HL-60/S4 treated with retinoic acid at 250 ng/mL for 4 days and 3 days (cell line): ENCODE measurements around the gene RASGRF2.

Source experiments
- in situ Hi-C: fragments of 300-500 bp; cut with MboI; formaldehyde crosslinking; loops from 2 replicates; pipeline ENCODE4 v1.7.0; 2022; ENCODE audit warnings: low sequenced_read_pairs

Gene RASGRF2

DNA sequence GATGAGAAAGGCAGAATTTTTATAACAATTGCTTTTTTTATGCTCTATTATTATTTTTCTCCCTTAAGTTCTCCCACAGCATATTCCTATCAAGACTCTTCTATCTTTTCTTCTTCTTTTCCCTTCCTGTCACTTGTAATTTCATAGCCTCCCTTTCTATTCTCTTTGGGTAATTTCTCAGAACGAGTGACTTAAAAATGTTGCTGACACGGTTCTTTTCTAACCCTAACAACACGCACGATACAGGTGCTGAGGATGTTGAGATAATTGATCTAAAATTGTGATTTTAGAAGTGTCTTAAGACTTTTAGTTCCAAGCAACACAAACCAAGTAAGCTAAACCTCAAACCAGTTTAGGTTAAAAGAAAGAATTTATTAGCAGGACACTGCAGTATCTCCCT lies 105.9 kb downstream of the RASGRF2 start:
- in situ Hi-C loops = no loop called here

- in situ Hi-C loops = no loop called here
Observed at GRCh38 chr5:81067406-81067805, 107.2 kb downstream of the RASGRF2 start.

DNA sequence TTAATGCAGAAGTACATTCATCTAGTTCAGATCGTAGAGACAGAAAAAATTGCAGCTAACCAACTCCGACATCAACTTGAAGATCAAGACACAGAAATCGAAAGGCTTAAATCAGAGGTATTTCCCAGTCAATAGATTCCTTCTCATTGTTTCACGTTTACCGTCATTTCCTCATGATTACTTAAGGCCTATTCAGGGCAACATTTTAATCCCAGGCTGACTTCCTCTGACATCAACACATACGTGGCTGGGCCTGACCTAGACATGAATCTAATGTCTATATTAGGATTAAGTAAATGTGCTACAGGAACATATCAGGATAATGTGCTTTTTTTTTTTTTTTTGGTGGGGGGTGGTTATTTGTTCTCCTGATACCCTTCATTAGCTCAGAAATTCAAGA lies 107.9 kb downstream of the RASGRF2 start:
- in situ Hi-C loops = no loop called here

DNA sequence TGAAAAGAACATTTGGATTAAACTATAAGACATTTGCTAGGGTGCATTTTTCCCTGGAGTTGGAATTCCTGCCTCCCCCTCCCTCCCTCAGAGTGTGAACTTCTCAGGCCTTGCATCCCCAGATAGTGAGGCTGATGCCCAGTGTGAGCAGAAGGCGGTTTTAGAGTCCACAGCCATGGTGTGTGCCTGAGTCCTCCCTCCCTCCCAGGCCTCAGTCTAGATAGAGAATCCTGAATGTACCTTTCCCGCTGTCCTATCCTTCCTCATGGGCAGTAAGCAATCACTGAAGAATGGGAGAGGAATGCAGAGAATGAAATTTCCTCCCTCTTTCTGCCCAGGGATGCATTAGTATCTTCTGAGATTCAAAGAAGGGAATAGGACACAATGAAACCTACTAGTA lies 108.5 kb downstream of the RASGRF2 start:
- in situ Hi-C loops = no loop called here

DNA sequence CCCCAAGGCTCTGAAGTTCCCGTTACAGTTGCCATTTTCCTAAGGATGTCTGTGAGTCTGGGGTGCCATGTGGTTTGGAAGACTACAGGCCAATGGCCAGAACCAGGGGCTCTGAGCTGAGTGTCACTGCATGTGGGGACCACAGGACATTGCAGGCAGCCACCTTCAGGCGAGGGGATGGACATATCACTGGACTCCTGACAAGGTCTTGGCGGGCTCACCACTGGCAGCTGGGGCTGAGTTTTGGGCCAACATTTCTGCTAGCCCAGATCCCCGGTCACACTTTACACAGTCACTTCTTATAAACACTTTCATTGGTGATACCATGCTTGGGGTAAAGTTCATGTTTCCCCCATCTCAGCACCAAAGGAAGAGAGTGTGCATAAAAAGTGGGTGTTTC lies 109.8 kb downstream of the RASGRF2 start:
- in situ Hi-C loops = no loop called here

DNA sequence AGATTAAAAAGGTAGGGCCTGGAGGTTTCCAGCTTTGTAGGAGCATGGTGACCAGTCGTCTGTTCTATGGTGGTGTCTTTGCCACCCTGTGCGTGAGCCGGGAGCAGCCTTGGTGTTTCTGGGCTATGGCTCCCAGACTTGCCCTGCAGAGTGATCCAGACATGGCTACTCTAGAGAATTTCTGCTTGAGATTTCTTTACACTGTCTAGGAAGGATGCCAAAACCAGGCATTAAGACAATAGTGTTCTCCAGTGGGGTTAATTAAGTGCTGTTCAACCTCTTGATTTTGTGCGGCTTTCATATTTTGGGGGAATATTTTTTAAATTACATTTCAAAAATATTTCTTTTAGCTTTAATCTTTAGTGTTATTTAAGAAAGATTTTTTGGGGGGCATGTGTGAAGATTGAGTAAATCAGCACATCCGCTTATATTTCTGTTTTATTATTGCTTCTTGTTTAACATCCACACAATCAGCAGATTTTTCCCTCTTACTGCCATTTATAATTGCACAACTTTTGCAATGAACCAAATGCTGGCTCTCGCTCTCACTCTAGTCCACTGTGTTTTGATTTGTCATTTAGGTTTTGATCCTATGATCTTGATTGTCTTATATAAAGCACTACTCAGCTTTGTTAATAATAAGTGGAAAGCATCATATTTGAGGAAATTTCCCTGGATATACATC lies 110.5 kb downstream of the RASGRF2 start:
- in situ Hi-C loops = no loop called here

DNA sequence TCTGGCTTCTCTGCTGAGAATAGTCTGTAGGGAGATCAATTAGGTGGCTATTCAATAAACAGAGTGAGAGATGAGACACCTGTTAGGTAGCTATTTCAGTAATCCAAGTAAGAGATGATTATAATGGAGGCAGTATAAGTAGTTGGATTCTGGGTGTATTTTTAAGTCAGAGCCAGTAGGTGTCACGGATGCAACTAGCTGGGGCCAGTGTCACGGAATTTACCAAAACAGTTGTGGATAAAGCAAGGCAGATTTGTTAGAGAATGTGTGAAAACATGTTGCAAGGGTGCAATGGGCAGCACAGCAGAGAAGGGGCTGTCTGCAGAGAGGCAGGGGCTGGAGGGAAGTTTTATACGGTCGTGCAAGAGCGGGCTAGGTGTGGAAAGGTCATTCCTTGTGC lies 114.9 kb downstream of the RASGRF2 start:
- in situ Hi-C loops = no loop called here

DNA sequence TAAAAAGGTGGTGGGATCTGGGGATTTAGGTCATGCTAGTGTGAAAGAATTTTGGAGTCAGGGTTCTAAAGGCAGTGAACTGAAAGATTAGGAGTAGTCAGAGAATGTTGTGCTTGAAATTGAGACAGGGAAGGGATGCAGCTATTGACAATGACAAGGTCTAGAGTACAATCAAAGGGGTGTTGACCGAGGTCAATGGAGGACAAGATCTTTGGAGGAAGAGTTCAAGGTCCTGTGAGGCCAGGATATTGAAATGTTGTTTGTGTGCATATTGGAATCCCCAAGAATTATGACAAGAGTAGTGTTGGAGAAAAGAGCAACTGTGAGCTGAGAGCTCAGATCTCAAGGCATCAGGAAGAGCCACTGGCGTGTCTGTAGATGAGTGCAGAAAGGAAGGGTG lies 116.9 kb downstream of the RASGRF2 start:
- in situ Hi-C loops = no loop called here

DNA sequence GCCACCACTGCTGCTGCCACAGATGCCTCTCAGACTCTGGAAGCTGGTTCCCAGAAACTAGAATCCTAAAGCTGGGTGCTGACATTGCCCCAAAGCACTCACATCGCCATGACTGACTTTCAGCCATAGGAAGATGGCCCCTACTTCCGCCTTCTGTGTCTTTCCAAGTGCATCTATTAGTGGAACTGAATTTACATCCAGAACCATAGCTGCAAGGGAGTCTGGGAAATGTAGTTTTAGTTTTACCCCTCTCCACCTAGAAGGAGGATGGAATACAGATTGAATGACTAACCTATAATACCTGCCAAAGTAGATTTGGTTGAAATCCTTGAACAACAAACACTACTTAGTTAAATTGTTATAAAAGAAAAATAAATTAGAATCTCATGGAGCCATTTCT lies 118.8 kb downstream of the RASGRF2 start:
- in situ Hi-C loops = no loop called here

DNA sequence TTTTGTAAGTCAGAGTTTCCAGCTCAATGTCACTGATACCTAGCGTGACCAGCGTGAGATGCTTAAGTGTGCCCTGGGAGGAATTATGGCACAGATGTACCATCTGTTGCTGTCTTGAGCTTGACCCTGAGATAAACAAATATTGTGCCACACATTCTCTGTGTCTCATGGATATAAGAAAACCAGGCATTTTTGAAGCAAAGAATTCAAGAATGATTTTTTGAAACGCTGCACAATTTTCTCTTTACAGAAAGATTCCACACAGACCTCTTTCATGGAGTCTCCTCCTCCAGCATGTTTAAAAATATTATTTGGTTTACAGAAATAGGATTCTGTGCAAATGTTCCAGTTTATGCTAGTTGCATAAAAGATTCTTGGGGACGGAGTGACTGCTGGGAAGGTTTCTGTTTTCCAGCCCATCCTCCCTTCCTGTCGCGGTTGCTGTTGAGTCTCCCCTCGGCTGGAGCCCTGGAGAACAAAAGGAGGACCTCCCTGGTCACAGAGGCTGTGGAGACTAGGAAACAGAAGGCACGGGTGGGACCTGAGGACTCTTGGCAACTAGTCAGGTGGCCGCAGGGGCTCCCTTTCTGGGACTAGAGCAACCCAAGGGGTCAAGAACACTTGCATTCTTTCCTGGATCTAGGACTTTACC lies 120.8 kb downstream of the RASGRF2 start:
- in situ Hi-C loops = no loop called here

GRCh38 chr5:81081461-81081835 lies 121.3 kb downstream of the RASGRF2 start:
- in situ Hi-C loops = no loop called here

DNA sequence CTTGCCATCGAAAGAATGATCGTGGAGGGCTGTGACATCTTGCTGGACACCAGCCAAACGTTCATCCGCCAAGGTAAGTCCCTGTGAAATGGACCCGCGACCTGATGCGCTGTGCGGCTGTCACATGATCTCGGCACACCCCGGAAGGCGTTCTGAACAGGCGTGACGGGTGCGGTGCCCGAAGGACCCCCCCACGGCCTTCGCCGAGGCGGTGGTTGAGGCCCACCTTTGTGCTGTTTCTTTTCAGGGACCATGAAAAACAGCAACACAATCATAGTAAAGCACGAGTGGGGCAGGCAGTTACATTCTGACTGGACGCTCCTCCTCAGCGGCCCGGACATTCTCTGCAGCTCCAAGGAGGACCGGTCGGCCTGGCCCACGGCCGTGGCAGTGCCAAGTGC lies 126.7 kb downstream of the RASGRF2 start:
- in situ Hi-C loops = no loop called here

DNA sequence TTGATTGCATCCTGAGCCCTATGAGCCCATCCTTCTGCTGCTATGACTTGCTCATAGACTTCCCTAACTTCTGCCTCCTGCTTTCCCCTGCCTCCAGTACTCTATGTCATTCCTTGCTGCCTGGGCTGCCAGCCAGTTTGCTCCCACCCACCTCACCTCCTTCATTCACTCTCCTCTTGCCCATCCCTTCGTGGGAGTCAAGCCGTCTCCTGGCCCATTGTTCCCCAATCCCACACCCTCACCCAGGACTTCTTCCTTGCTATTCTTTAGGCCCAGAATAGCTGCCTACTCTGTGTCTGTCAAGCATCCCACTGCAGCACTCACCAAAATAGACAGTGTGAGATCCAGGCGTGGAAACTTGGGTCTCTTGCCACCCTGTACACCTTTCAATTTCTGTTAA lies 131.0 kb downstream of the RASGRF2 start:
- in situ Hi-C loops = no loop called here

DNA sequence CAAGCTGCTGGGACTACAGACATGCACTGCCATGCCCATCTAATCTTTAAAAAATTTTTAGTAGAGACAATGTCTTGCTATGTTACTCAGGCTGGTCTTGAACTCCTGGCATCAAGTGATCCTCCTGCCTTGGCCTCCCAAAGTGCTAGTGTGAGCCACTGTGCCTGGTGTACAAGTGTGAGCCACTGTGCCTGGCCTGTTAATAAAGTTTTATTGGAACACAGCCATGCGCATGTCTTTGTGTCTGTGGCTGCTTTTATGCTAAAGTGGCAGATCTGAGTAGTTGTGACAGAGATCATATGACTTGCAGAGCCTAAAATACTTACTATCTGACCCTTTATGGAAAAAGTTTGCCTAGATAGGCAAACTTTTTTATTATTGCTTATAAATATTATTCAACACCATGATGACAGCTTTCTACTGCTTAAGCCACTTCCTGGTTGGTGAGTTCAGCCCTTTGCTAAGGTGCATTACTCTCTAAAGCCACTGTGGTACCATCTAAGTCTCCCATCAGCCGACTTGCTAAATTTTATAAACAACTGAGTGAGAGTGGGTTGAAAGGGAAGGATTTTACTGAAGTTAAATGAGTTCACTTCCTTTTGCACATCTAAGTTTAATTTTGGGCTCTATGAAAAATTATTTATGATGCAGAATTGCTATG lies 133.5 kb downstream of the RASGRF2 start:
- in situ Hi-C loops = no loop called here

DNA sequence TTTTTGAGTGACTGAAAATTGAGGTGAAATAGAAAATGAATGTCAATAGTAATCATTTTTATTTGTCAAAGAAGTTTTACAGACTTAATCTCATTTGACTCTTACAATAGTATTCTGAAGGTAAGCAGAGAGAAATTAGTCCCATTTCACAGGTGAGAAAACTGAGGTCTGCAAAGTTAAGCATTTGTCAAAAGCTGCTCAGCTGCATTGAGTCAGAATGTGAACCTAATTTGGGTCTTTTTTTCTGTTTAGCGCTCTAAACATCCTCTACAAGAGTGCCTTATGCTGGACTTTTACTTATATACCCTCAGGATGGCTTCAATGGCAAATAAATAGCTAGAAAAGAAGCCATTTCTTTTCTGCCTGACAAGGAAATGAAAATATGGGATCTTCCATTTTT lies 135.7 kb downstream of the RASGRF2 start:
- in situ Hi-C loops = no loop called here

- in situ Hi-C loops = no loop called here
Observed at GRCh38 chr5:81097713-81098112, 137.6 kb downstream of the RASGRF2 start.

DNA sequence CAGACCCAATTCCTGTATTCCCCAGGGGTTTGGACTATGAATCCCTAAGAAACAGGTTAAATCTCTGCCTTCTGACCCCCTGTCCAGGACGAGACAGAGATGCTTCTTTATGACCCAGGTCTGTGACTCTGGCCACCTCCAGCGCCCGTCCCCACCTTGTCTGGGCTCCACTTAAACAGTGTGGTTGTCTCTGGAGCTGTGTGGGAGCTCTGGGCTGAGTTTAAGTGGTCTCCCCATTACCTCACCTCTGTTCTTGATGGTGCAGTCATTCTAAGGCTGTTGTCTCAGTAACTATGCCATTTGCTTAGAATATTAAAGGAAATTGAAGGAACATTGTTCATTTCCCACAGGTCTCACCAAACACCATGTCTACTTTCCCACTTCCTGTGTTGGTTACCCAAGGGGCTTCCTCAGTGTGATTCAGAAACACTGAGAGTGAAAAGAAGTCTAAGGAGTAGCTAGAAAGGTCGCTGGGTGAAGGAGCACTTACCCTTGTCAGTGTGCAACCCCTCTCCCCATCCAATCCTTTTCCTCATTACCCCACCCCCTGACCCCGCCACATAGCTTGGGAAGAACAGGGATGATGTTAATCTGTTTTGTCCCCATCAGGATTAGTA lies 145.2 kb downstream of the RASGRF2 start:
- in situ Hi-C loops = no loop called here

DNA sequence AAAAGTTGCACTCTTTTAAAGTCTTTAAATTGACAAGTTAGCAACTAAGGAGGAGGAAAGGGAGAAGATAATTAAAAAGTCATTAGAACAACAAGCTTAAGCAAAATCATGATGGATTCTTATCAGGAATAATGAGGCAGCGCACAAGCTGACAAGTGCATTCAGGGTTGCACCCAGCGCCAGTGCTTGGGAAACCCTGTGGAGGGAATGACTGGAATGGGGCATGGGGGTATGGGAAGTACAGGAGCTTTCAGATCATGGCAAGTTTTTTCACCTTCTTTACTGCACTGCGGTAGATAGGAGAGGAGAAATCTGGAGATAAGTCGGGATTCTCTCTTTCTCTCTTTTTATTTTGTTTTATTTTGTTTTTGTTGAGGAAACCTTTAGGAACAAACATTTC lies 155.1 kb downstream of the RASGRF2 start:
- in situ Hi-C loops = no loop called here

- in situ Hi-C loops = no loop called here
Observed at GRCh38 chr5:81117566-81117965, 157.4 kb downstream of the RASGRF2 start.

DNA sequence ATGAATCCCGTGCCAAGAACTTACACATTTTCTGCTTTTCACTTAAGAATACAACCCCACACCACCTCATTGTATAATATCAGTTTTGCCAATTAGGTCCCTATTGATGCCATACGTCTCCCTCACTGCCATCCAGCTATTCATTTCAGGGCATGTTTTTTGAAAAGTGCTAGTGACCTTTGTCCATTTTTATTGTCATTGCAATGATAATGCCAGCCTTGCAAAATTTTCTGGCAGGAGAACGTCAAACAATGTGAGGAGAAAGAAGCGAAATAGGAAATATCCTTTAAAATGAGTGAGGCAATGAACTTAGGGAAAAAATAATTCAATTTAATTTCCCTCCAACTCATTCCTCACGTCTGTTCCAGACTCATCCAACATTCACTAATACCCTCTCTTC lies 161.1 kb downstream of the RASGRF2 start:
- in situ Hi-C loops = no loop called here

GRCh38 chr5:81121836-81122630 lies 161.9 kb downstream of the RASGRF2 start:
- in situ Hi-C loops = no loop called here
